Stimulated activated CD4-positive, alpha-beta T cell treated with anti-CD3 and anti-CD28 coated beads, Interleukin-12 subunit alpha, Interleukin-12 subunit beta, amount 100 ng/mL, for 48 hours (primary cell): Measurements from ENCODE around the gene TCIRG1.

Experiments
- DNase-seq, 3 donors: peaks; one replicate each; pipeline ENCODE4 v3.0.0-alpha.2; 2020; ENCODE audit warnings: low read depth in 2 of 3, low spot score in 1 of 3

The TCIRG1 gene

DNA sequence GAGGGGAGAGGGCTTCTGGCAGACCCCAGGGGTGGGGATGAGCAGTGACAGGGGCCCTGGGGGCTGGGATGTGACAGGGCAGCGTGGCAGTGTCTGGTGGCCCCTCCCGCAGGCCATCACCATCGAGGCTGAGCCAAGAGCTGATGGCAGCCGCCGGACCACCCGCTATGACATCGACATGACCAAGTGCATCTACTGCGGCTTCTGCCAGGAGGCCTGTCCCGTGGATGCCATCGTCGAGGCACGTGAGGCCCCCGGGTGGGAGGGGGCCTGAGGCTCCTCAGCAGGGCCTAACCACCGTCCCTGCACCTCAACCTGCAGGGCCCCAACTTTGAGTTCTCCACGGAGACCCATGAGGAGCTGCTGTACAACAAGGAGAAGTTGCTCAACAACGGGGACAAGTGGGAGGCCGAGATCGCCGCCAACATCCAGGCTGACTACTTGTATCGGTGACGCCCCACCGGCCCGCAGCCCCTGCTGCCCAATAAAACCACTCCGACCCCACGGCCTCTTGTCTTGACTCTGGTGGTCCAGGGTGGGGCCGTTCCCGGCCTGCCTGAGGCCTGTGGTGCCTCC, 2.6 kb upstream of the TCIRG1 start:
- DNase-seq, result no peak

DNA sequence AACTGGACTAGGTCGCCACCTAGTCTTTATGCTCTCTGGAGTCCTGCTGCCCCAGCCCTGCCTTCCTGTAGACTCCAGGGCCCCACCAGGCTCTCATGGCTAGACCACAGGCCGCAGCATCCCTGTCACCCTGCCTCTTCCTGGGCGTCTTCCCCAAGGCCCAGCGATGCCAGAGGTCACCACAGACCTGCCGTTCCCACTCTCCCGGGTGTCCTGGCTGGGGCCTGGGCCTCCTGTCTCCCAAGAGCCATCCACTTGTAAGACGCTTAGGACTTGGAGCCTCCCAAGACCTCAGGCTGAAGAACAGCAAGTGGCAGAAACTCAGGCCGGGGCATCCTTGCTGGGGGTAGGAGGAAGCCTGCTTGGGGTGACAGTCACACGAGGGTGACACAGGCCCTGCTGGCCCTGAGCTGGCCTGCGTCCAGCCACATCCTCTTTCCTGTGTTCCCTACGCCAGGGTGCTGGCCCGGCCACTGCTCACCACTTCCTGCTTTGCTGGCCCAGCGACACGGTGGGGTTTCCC, 2.0 kb upstream of the TCIRG1 start:
- DNase-seq, result no peak

DNA sequence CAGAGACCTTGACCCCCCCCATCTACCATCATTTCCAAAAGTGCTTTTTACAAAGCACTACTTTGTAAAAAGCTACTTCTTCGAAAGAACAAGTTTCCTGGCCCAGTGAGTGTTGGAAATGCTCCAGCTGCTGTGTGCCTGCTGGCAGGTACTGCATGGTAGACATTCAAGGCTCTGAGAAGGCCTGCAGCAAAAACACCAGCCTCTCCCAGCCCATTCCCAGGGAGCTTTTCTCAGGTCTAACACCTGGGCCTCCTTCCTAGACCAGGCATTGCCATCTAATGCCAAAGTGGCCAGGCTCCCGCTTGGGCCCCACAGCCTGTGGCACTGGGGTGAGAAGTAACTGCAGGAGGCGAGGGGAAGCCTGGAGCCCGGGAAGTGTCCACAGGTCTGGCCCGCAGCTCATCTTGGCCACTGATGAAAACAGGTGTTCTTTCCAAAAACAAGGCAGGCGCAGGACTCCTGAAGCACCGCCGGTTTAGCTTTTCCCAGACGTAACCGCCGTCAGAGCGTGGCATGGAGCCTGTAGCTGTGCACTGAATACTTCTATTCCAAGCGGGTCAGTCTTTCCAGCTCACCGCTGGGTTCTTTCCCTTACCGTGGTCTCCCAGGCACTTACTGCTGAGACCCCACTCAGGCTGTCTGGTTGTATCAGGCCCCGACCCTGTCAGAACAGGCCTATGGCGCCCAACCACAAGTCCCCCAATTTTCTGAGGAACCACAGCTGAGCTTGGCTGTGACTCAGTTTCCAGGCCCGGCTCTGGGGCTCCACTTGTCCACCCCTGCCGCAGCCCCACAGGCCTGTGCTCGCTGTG, 1.2 kb upstream of the TCIRG1 start:
- DNase-seq, result no peak

DNA sequence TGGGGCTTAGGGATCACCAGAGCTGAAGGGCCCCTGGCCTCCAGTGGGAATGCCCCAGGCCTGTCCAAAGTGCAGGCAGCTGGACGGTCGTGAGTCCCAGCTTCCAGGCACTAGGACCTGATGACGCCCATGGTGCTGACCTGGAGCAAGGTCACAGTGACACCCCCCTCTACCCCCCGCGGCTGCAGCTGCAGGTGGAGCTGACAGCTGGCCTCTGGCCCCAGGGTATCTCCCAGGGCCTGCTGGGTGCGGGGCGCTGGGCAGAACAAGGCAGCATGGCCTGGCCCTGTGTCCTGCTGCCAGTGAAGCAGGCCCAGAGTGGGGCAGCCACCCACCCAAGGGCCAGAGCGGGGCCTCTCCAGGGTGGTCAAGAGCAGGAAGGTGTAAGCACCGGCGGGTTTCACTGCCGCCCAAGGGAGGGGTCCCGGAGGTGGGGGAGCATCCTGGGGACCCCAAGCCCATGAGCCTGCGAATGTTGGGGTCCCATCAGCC, 553 bp upstream of the TCIRG1 start:
- no peak for DNase-seq

DNA sequence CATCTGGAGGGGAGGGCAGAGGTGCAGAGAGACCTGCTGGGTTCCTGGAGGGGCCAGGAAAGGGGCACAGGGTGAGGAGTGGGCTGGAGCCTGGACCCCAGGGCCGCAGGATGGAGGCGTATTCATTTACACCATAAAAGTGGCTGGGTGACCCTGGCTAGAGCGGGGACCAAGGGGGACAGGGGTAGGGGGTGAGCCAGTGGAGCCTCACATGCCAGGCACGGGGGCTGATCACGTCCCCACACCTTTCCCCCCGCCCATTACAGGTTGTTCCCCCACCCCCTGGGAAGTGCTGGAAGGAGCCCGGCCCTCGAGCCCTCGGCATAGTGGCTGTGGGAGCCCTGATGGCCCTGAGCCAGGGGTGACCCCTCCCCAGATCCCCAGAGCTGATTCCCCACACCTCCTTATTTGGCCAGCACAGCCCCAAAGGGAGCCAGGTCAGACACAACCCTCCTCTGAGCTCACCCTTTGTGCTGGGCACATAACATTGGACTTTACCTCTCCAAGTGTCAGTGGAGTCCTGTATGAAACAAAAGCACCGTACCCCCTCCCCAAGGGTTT, 781 bp downstream of the TCIRG1 start:
- DNase-seq, result no peak

DNA sequence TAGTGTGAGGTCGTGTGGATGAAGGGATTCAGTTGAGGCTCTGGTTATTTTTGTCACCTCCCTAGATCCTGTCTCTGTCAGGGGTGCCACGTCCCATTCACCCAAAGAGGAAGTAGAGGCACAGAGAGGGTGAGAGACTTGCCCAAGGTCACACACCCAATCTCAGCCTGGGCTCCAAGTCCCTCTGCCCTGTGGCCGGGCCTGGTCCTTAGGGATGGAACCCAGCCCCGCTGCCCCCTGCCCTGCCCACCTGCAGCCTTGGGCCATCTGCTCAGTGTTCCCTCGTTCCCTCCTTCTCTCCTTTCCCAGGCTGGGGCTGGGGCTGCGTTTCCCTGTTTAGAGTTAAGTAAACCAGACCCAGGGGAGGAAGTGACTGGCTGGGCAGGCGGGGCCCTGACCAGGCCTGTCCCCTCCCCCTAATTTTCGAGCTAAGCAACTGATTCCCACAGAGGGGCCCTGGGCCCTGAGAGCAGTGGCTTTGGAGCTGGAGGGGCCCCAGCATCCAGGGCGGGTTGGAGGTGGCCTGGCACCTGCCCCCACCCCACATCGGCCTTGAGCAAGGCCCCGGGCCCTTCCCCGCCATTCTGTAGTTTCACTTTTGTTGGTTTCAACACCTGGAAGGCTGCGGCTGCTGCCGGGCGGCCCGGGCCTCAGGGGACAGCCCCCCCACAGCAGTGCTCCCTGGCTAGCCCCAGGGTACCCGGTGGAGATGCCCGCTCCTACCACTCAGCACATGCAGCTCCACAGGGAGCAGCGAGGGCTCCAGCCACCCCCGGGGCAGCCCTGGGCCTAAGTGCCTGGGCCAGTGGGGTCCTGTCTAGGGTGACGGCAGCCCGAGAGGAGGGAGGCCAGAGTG, 1.5 kb downstream of the TCIRG1 start:
- no peak for DNase-seq

DNA sequence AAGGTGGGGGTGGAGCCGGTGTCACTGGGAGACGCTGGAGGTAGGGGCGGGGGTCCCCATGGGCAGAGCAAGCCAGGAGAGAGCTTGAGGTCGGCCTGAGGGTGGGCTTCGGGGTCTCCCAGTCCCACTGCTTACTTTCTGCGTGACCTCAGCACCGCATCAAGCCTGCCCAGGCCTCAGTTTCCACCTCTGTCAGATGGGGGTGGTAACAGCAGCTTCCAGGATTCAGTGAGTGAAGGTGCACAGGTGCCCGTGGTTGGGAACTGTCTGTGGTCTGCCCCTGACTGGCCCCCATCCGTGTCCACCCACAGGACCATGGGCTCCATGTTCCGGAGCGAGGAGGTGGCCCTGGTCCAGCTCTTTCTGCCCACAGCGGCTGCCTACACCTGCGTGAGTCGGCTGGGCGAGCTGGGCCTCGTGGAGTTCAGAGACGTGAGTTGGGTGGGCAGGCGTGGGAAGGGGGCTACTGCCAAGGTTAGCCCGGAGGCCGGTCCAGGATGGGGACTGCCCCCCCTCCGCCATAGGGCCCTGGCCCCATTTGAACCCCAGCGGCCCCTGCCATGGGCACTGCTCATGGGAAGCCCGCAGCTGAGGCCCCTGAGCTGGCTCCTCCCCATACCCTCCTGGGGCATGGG, 2.2 kb downstream of the TCIRG1 start:
- DNase-seq, result no peak

DNA sequence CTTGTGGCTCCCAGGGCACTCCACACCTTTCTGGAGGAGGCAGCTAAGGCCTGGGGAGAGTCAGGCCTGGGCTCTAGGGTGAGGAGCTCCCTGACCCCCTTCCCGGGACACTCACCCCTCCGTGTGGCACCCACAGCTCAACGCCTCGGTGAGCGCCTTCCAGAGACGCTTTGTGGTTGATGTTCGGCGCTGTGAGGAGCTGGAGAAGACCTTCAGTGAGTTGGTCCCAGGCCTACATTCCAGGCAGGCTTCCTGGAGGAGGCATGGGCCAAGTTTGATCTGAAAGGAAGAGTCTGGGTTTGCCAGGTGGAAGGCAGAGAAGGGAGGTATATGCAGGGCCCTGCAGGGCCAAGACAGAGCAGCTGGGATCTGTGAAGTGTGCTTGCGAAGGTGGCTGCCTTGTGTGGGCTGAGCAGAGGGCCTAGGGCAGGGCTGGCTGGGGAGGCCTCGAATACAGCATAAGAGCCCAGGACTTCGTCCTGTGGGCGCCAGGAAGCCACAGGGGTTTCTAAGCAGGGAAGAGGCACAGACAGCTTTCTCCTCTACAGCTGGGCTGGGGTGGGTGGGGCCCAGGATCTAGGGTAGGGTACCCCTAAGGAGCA, 2.9 kb downstream of the TCIRG1 start:
- DNase-seq, result no peak

DNA sequence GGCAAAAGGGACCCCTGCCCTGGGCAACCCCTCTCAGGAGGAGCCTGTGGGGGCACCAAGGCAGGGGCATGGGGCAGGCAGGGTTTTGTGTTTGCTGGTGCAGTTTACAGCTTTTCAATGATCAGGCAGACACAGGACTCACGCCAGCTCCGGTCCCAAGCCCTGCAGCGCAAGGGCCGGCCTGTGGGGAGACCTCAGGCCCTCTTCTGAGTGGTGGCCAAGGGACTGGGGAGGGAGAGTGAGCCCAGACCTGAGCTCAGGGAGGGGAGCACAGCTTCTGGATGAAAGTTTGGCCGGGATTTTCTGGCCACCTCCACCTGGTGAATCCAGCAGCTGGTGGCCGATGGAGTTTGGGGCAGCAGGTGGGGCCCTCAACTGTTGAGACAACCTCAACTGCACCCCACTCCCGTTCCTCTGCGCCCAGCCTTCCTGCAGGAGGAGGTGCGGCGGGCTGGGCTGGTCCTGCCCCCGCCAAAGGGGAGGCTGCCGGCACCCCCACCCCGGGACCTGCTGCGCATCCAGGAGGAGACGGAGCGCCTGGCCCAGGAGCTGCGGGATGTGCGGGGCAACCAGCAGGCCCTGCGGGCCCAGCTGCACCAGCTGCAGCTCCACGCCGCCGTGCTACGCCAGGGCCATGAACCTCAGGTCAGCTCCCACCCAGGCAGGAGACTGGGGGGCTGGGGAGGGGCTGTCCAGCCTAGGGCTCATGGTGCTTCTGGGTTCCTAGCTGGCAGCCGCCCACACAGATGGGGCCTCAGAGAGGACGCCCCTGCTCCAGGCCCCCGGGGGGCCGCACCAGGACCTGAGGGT, 3.6 kb downstream of the TCIRG1 start:
- no peak for DNase-seq

DNA sequence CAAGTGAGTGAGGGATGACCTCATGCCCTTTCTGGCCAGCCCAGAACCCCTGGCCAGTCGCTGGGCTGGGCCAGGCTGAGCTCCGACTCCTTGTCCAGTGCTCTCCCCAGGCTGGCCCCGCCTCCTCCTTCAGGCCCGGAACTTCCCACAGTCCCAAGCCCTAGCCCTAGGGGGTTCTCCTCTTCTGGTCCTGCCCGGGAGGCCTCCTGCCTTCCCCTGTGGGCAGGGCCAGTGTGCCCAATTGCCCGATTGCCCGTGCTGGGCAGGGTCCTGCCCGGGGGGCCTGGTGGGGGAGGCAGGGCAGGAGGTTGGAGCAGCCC, 4.2 kb downstream of the TCIRG1 start:
- DNase-seq, result no peak

DNA sequence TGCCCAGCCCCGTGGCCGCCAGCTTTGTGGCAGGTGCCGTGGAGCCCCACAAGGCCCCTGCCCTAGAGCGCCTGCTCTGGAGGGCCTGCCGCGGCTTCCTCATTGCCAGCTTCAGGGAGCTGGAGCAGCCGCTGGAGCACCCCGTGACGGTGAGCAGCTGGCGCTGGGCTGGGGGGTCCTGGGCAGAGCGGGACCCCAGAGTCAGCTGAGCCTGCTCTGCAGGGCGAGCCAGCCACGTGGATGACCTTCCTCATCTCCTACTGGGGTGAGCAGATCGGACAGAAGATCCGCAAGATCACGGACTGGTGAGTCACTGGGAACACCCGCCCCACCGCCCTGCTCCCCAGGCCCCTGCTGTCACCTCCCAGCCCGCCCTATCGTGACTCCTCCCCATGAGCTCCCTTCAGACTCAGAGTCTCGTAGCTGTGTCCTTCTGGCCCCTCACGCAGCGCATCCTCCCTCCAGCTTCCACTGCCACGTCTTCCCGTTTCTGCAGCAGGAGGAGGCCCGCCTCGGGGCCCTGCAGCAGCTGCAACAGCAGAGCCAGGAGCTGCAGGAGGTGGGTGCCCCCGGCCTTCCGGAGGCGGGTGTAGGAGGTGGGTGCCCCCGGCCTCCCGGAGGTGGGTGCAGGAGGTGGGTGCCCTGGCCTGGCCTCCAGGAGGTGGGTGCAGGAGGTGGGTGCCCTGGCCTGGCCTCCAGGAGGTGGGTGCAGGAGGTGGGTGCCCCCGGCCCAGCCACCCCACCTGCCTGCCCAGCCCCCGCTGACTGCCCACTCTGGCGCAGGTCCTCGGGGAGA, 4.7 kb downstream of the TCIRG1 start:
- no peak for DNase-seq

DNA sequence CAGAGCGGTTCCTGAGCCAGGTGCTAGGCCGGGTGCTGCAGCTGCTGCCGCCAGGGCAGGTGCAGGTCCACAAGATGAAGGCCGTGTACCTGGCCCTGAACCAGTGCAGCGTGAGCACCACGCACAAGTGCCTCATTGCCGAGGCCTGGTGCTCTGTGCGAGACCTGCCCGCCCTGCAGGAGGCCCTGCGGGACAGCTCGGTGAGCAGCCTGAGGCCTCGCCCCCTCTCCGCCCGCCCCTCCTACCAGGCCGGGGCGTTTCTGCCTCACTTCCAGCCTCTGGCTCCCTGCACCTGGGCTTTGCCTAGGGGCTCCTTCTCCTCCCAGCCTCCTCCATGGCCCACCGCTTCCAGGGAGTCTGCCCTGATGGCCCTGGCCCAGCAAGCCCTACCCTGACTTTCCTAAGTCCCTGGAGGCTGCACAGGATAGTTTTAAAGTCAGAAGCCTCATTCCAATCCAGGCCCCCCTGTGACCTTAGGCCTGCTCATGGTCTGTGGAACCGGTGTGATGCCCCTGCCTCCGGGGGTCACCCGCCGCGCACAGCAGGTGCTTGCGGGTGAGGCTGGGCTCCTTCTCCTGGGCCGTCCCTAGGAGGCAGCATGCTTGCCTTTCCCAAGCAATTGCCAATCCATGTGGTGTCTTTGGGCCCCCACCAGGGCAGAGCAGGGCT, 5.5 kb downstream of the TCIRG1 start:
- no peak for DNase-seq

DNA sequence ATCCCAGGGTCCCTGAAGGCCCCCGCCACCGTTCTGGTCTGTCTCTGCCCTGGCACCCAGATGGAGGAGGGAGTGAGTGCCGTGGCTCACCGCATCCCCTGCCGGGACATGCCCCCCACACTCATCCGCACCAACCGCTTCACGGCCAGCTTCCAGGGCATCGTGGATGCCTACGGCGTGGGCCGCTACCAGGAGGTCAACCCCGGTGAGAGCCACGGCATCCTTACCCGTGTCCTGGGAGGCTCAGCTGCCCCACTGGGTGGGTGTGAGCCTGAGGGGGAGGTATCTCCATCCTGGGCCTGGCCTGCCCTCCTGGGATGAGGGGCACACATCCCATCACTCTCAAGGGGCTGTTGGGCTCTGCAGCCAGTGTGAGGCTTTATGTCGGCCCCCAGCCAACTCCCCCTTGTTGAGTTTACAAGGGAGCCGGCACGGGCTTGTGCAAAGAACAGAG, 6.1 kb downstream of the TCIRG1 start:
- no peak for DNase-seq

DNA sequence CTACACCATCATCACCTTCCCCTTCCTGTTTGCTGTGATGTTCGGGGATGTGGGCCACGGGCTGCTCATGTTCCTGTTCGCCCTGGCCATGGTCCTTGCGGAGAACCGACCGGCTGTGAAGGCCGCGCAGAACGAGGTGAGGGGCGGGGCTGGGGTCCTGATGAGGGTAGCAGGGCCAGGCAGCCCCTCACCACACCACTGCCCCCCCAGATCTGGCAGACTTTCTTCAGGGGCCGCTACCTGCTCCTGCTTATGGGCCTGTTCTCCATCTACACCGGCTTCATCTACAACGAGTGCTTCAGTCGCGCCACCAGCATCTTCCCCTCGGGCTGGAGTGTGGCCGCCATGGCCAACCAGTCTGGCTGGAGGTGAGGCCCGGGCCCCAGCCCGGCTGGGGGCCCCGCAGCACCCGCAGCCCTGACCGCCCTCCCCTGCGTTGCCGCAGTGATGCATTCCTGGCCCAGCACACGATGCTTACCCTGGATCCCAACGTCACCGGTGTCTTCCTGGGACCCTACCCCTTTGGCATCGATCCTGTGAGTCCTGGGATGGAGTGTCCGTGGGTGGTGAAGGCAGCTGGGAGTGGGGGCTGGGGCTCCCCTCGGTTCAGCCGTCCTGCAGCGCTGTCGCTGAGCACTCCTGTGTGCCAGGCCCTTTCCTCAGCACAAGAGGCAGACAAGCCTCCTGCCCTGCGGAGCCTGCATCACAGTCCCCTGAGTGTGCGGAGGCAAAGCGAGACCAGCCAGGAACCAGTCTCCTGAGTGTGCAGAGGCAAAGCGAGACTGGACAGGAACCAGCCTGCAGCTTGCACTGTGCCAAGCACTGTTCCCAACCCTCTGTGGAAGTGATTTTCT, 8.8 kb downstream of the TCIRG1 start:
- DNase-seq, result no peak

DNA sequence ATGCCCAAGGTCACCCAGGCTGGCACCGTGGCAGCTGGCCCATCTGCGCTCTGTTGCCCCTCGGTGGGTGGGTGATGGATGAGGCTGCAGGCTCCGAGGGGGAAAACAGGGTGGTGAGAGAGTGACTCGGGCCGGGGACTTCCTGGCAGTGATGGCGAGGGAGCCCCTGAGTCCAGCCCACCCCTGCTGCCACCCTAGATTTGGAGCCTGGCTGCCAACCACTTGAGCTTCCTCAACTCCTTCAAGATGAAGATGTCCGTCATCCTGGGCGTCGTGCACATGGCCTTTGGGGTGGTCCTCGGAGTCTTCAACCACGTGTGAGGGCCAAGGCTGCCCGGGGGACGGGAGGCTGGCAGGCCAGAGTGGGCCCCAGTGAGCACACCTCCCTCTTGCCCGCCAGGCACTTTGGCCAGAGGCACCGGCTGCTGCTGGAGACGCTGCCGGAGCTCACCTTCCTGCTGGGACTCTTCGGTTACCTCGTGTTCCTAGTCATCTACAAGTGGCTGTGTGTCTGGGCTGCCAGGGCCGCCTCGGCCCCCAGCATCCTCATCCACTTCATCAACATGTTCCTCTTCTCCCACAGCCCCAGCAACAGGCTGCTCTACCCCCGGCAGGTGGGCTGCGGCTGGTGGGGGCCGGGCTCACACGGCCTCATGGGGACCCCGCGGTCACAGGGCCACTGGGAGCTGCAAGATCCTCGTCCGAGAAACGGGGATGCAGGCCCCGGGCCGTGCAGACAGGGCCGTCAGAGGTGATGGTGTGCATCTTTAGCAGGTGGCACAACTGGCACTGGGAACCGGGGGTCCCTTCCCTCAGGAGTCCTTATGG, 10.1 kb downstream of the TCIRG1 start:
- no peak for DNase-seq

DNA sequence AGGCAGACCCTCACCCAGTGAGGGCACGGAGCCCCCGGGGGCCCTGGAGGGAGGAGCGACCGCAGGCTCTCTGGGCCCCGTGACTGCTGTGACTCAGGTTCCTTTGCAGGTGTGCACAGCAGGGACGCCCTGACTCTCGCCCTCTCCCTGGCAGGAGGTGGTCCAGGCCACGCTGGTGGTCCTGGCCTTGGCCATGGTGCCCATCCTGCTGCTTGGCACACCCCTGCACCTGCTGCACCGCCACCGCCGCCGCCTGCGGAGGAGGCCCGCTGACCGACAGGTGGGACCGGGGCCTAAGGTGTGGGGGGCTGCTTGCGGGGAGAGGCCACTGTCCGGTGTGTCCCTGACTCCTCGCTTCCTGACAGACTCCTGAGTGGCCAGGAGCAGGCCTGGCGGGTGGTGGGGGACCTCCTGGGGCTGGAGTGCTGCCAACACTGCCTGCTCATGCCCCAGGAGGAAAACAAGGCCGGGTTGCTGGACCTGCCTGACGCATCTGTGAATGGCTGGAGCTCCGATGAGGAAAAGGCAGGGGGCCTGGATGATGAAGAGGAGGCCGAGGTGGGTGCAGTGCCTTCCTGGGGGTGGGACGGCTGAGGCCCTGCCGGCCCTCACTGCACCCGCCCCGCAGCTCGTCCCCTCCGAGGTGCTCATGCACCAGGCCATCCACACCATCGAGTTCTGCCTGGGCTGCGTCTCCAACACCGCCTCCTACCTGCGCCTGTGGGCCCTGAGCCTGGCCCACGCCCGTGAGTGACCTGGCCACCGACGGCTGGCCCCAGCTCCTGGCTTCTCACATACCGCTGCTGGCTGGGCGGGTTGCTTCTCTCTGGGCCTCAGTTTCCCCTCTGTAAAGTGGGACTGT, 10.9 kb downstream of the TCIRG1 start:
- no peak for DNase-seq
